ENCODE measurements around the gene GNG13.
"Not testable (repeated sequence)": the region's sequence is repeated elsewhere in the genome, so short reads cannot be mapped to it uniquely, and the experiment has no call there.

The GNG13 gene

GRCh38 chr16:832652-833336 lies 32.3 kb upstream of the GNG13 start:
- in situ Hi-C loops (cut with MboI; ENCODE audit: low sequenced_read_pairs): no loop called here

GRCh38 chr16:831571-832413 lies 31.3 kb upstream of the GNG13 start:
- in situ Hi-C loops (cut with MboI; ENCODE audit: low sequenced_read_pairs): no loop called here

- in situ Hi-C loops (cut with MboI; ENCODE audit: low sequenced_read_pairs): no loop called here
Observed at GRCh38 chr16:830871-831570, 30.5 kb upstream of the GNG13 start.

DNA sequence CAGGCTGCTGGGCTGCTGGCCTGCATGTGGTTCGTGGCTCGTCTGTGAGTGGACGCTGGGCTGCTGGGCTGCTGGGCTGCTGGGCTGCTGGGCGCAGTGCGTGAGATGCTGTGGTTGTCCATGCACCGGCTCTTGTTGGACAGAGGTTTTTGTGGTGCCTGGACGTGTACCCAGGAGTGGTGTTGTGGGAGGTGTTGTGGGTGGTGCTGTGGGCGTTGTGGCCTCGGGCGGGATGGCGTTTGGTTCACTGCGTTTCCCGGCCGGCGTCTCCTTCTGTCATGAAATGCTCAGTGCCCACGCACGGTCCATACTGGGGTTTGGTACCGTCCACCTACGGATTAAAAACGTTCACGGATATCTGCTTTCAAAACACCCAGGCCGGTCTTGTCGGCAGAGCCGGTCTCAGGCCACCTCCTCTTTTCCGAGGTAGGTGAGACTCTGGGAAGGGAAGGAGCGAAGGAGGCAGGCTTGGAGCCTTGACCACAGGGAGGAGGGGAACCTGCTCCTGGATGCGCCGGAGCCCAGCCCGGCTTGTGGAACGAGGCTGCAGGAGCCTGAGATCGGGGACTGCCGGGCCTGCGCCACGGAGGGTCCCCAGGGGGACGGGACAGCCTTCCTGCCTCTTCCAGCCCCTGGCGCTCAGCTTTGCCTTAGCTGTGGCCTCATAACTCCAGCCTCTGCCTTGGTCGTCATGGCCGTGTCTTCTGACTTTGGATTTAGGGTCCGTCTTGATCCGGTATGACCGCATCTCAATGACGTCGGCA lies 29.8 kb upstream of the GNG13 start:
- in situ Hi-C loops (cut with MboI; ENCODE audit: low sequenced_read_pairs): no loop called here

DNA sequence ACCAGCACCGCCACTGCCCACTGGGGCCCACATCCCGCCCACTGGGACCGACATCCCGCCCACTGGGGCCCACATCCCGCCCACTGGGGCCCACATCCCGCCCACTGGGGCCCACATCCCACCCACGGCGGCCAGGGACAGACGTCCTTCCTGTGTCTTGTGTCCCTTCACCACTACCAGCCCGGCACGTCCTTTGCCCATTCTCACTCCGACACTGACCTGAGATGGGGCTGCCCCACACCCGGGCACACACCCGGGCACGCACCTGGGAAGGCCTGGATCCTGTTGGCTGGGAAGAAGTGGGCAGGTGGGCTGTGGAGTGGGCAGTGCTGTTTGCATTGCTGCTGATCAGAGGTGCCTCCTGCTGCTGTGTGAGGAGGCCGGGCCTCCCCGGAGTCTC lies 28.4 kb upstream of the GNG13 start:
- in situ Hi-C loops (cut with MboI; ENCODE audit: low sequenced_read_pairs): no loop called here

DNA sequence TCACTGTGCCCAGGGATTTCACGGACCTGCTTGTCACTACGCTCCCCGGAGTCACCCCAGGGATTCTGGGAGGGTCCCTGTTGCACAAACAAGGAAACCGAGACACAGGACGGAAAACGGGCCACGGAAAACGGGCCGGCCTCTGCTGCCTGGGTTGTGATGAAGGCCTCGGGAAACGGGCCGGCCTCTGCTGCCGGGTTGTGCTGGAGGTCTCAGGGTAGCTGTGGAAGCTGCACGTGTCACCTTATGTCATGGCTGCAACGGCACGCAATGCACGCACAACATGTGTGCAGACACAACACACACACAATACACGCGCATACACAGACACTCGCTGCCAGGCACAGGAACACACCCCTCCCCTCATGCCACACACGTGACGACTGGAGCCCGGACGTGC lies 27.0 kb upstream of the GNG13 start:
- in situ Hi-C loops (cut with MboI; ENCODE audit: low sequenced_read_pairs): no loop called here

GRCh38 chr16:825341-826061 lies 25.0 kb upstream of the GNG13 start:
- in situ Hi-C loops (cut with MboI; ENCODE audit: low sequenced_read_pairs): no loop called here

- in situ Hi-C loops (cut with MboI; ENCODE audit: low sequenced_read_pairs): no loop called here
Observed at GRCh38 chr16:824601-825000, 24.1 kb upstream of the GNG13 start.

- in situ Hi-C loops (cut with MboI; ENCODE audit: low sequenced_read_pairs): no loop called here
Observed at GRCh38 chr16:824194-824593, 23.7 kb upstream of the GNG13 start.

DNA sequence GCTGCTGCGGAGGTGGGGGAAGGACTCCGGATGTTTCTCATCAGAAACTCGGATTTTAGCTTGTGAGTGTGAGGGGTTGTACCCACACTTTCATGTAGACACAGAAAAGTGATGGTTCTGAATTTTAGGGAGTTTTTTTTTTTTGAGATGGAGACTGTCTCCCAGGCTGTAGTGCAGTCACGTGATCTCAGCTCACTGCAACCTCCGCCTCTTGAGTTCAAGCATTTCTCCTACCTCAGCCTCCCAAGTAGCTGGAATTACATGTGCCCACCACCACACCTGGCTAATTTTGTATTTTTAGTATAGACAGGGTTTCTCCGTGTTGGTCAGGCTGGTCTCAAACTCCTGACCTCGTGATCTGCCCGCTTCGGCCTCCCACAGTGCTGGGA lies 22.4 kb upstream of the GNG13 start:
- in situ Hi-C loops (cut with MboI; ENCODE audit: low sequenced_read_pairs): no loop called here

GRCh38 chr16:822174-822908 lies 21.8 kb upstream of the GNG13 start:
- in situ Hi-C loops (cut with MboI; ENCODE audit: low sequenced_read_pairs): no loop called here

- in situ Hi-C loops (cut with MboI; ENCODE audit: low sequenced_read_pairs): no loop called here
Observed at GRCh38 chr16:821751-822150, 21.2 kb upstream of the GNG13 start.

DNA sequence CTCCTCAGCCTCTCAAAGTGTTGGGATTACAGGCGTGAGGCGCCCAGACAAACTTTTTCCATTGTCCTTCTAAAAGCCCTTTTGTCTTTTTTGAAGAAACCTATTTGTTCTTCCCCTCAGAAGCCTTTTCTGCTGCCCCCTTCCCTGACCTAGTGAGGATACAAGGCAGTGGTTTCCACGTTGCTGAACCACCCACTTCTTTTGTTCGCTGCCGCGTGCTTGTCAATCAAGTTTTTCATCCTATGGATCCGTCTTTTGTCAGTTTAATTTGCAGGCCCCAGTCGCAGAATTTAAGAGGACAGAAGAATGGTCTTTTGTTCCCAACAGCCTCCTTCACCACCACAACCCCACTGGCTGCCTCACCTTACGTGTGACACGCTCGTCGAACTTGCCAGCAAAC lies 20.2 kb upstream of the GNG13 start:
- in situ Hi-C loops (cut with MboI; ENCODE audit: low sequenced_read_pairs): no loop called here

- in situ Hi-C loops (cut with MboI; ENCODE audit: low sequenced_read_pairs): not testable (repeated sequence)
Observed at GRCh38 chr16:820044-820408, 19.5 kb upstream of the GNG13 start.

DNA sequence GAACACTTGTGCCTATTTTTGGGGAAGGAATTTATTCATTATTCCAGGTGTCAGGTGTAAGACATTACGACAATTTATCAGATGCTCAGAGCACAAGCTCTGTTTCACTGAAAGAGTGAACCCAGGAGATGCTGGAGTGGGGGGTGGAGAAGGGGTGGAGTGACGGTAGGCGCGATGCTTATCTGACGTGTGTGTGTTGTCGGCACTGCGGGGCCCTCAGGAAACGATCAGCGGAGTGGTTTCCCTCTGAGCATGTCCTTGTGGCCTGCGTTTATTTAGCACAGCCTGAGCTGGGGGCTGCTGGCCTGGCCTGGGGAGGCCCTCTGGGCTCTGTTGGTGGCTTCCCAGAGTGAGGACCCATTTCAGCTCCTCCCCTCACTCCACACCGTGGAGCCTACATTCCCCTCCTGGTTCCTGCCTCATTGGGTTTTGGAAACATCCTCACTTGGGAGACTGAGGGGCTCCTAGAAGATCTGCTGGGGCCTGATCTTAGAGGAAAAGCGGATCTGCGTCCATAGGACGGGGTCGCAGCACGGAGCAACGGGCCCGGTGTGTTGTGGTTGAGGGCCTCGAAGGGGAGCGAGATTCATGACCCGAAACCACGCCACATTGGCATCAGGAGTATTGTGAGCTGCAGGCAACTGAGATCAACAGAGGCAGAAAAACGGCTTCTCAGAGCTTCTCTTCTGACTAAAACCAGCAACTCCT lies 19.0 kb upstream of the GNG13 start:
- in situ Hi-C loops (cut with MboI; ENCODE audit: low sequenced_read_pairs): no loop called here

- in situ Hi-C loops (cut with MboI; ENCODE audit: low sequenced_read_pairs): no loop called here
Observed at GRCh38 chr16:818592-818991, 18.1 kb upstream of the GNG13 start.

DNA sequence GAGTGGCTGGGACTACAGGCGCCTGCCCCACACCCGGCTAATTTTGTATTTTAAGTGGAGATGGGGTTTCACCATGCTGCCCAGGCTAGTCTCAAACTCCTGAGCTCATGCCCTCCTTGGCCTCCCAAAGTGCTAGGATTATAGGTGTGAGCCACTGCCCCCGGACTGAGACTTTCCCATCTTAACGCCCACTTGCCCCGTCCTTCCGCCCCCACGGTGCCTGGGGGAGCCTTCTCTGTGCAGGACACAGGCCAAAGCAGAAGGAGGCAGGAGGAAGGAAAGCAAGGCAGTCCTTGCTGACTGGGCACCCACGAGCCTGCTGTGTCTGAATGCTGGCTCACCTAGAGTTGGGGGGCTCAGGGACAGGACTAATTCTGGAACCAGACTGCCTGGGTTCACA lies 17.6 kb upstream of the GNG13 start:
- in situ Hi-C loops (cut with MboI; ENCODE audit: low sequenced_read_pairs): no loop called here

- in situ Hi-C loops (cut with MboI; ENCODE audit: low sequenced_read_pairs): no loop called here
Observed at GRCh38 chr16:817001-817906, 16.7 kb upstream of the GNG13 start.

Measured in hTERT RPE-1 (cell line).